Spleen (tissue), 11 donors: ENCODE measurements around the gene APOBEC2. TPM values are rescaled to one million over a fixed set of nuclear protein-coding genes. Genes with fewer than 3 reads are reported as not detected.

Experiments used
- DNase-seq: peaks from one replicate; pipeline ENCODE4 v3.0.0-alpha.2; 2020
- H3K27ac ChIP-seq, 8 donors: fragments of 200-600 bp; sonication (generic) in 7 of 8; 1 replicate in 4 of 8; 2 replicates in 4 of 8; pipeline versions ENCODE4 v1.5.0 to v1.8.0; 2016 to 2021; ENCODE audit warnings: inconsistent platforms in 4 of 8, mild to moderate bottlenecking in 4 of 8, moderate library complexity in 1 of 8
- H3K27me3 ChIP-seq, 7 donors: fragments of 200-600 bp; sonication (generic) in 6 of 7; replicated peaks in 1 of 7; 1 replicate in 4 of 7; 2 replicates in 3 of 7; pipeline versions ENCODE4 v1.5.0 to v1.8.0; 2016 to 2021; ENCODE audit warnings: inconsistent platforms in 3 of 7, mild to moderate bottlenecking in 1 of 7
- H3K36me3 ChIP-seq, 6 donors: fragments of 200-600 bp; sonication (generic) in 5 of 6; 1 replicate in 4 of 6; 2 replicates in 2 of 6; pipeline versions ENCODE4 v1.5.0 to v1.8.0; 2016 to 2021; ENCODE audit warnings: inconsistent platforms in 2 of 6
- H3K4me1 ChIP-seq, 6 donors: fragments of 200-600 bp; sonication (generic) in 5 of 6; 1 replicate in 3 of 6; 2 replicates in 3 of 6; pipeline versions ENCODE4 v1.5.0 to v1.8.0; 2016 to 2021; ENCODE audit warnings: inconsistent platforms in 3 of 6
- H3K4me3 ChIP-seq, 8 donors: fragments of 200-600 bp; sonication (generic) in 7 of 8; 1 replicate in 4 of 8; 2 replicates in 4 of 8; pipeline versions ENCODE4 v1.5.0 to v1.8.0; 2016 to 2021; ENCODE audit warnings: inconsistent platforms in 4 of 8, mild to moderate bottlenecking in 4 of 8, moderate library complexity in 2 of 8
- H3K9me3 ChIP-seq, 8 donors: fragments of 200-600 bp; sonication (generic) in 7 of 8; 1 replicate in 4 of 8; 2 replicates in 4 of 8; pipeline versions ENCODE4 v1.5.0 to v1.8.0; 2016 to 2021; ENCODE audit warnings: inconsistent platforms in 4 of 8
- POLR2A ChIP-seq, 3 donors: fragments of 450-650 bp; IDR thresholded peaks; one replicate each; pipeline ENCODE4 v1.5.1; 2017; ENCODE audit warnings: antibody characterized with exemption in 3 of 3, mild to moderate bottlenecking in 1 of 3
- POLR2AphosphoS5 ChIP-seq, 3 donors: sonication (generic); formaldehyde crosslinking; IDR thresholded peaks; one replicate each; pipeline ENCODE4 v1.5.1; 2017; ENCODE audit warnings: antibody characterized with exemption in 3 of 3
- WGBS, 5 donors: extraction: QIAGEN DNeasy Blood & Tissue Kit in 3 of 5; methylation state at CpG; one replicate each; pipeline versions ENCODE4 v1.1.5 to v1.1.7; 2013 to 2018; 5-methylcytosine and 5-hydroxymethylcytosine counted together
- intact Hi-C: fragments of 100-400 bp; cut with DNase I; formaldehyde crosslinking; loops from one replicate; pipeline ENCODE4 v1.15.0; 2023; ENCODE audit warnings: low total_unique reads
- polyA plus RNA-seq, 3 donors: library from polyadenylated mRNA; stranded (reverse); fragments of 200-250 nt; gene quantifications; one replicate each; pipeline ENCODE4 v1.2.1, GENCODE V29; 2013
- total RNA-seq, 7 donors: library from RNA; depleted of rRNA in 3 of 7; stranded (reverse); fragments of >200 nt in 3 of 7; fragmentation: NEBNext Ultra II Directional in 4 of 7; extraction: Animal tissue kit (Norgen Biotek cat#: 25700) in 4 of 7; gene quantifications; one replicate each; pipeline versions ENCODE4 v1.1.0 to v1.2.1, GENCODE V29; 2016 to 2021
- TF ChIP-seq, protein P1 (sequence below), 11 experiments: fragments of 200-600 bp in 7 of 11; fragments of 450-650 bp in 4 of 11; sonication (generic) in 4 of 11; IDR thresholded peaks in 8 of 11; conservative IDR thresholded peaks in 3 of 11; 1 replicate in 7 of 11; 2 replicates in 4 of 11; pipeline versions ENCODE4 v1.4.0 to v1.8.0; 2016 to 2021; ENCODE audit warnings: antibody characterized with exemption in 11 of 11, inconsistent platforms in 4 of 11, mild to moderate bottlenecking in 1 of 11
- donor health status: healthy with polysubstance abuse.
- donor health status: DM: no; HTN: no; CAD: no; lungs with moderate emphysema.
- donor health status: DM: no; HTN: no; CAD: no.
- donor health status: Bipolar disorder and iron deficiency.
- donor health status: healthy.
- donor health status: DM: no; HTN: no; CAD: no.
- donor health status: DM: yes; HTN: yes; CAD: no.

APOBEC2 gene
- total and polyA plus RNA-seq, 10 donors: 0.23 TPM; not detected in 9

DNA sequence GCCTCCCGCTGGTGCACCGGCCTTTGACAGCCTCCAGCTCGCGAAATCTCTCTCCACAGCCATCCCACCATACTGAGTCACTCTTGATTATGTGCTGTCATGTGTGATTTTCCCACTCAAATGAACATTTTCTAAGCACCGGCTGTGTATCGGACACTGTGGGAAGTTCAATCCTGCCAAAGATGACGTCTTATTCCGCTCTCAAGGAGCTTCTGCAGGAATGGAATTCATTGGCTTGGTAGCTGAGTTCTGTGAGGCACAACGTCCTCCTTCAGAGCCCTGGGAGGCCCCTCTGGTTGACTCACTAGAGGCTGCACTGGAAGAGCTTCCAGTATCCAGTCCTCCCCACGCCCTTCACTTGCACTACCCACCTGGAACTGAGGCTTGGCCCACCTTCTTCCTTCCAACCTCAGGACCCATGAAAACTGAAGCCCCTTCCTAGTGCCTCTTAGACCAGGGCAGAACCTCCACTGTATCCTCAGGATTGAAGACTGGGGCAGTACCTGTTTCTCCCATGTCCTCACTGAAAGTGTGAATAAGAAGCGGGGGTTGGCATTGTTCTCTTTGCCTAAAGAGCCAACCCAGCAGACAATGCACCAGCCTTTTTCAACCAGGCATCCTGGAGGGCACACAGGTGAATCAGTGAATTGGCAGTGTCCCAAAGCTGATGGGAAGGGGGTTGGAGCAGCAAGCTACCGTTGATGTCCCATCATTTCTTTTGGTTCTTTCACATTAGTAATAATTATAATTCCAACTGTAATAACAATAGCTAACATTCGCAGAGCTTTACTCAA is 15.7 kb upstream of the APOBEC2 start:
- peaks cover 0 to 6% (median 0%) of the 10 kb centered on the region in 6 donors for H3K36me3 ChIP-seq

DNA sequence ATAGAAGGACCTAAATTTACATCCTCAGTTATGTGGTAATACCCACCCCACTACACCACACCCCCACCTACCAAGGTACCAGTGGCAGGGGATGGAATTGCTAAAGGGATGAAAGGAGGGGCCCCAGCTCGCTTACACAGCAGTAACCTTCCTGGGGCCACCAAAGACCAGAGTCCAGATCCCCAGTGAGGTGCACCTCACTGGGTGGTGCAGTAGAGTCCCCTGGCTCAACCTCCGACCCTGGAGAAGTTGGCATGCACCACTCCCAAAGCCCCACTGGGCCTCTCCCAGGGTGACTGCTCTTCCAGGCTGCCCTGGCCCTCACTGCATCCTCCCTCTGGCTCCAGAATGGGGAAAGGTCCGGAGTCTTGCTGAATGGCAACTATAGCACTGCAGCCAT is 14.8 kb upstream of the APOBEC2 start:
- Histone ChIP-seq H3K4me1 (no peaks in the 10 kb centered on the region), H3K27ac (no peak overlapping the region), H3K9me3 (no peaks in the 10 kb centered on the region), H3K36me3 (peaks cover 0 to 13% (median 0%) of the 10 kb centered on the region in 6 donors), H3K27me3 (no peaks in the 10 kb centered on the region), H3K4me3 (no peak overlapping the region)
- DNase-seq: no peak
- intact Hi-C loops: no loop called here
- TF ChIP-seq, protein P1, sequence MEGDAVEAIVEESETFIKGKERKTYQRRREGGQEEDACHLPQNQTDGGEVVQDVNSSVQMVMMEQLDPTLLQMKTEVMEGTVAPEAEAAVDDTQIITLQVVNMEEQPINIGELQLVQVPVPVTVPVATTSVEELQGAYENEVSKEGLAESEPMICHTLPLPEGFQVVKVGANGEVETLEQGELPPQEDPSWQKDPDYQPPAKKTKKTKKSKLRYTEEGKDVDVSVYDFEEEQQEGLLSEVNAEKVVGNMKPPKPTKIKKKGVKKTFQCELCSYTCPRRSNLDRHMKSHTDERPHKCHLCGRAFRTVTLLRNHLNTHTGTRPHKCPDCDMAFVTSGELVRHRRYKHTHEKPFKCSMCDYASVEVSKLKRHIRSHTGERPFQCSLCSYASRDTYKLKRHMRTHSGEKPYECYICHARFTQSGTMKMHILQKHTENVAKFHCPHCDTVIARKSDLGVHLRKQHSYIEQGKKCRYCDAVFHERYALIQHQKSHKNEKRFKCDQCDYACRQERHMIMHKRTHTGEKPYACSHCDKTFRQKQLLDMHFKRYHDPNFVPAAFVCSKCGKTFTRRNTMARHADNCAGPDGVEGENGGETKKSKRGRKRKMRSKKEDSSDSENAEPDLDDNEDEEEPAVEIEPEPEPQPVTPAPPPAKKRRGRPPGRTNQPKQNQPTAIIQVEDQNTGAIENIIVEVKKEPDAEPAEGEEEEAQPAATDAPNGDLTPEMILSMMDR (IDR thresholded peaks at IDR 0.05 in 8 of 11, conservative IDR thresholded peaks at IDR 0.05 in 3 of 11): no peak
- TF ChIP-seq POLR2A (IDR thresholded peaks at IDR 0.05) (no peak), POLR2AphosphoS5 (IDR thresholded peaks at IDR 0.05) (no peak)
- 82 to 96% (median 89%) methylated on average over 3 of the region's 3 CpGs for WGBS, 5 donors

More for the DNA sequence above, 15.7 kb upstream of the APOBEC2 start:
- Histone ChIP-seq H3K27ac (no peak overlapping the region), H3K4me1 (no peaks in the 10 kb centered on the region), H3K9me3 (no peaks in the 10 kb centered on the region), H3K27me3 (no peaks in the 10 kb centered on the region), H3K4me3 (no peak overlapping the region)
- TF ChIP-seq POLR2A (IDR thresholded peaks at IDR 0.05) (no peak), POLR2AphosphoS5 (IDR thresholded peaks at IDR 0.05) (no peak)
- TF ChIP-seq, protein P1 (IDR thresholded peaks at IDR 0.05 in 8 of 11, conservative IDR thresholded peaks at IDR 0.05 in 3 of 11): no peak
- DNase-seq: no peak
- intact Hi-C loops: no loop called here
- 83 to 92% (median 87%) methylated on average over 13 of the region's 13 CpGs for WGBS, 5 donors

DNA sequence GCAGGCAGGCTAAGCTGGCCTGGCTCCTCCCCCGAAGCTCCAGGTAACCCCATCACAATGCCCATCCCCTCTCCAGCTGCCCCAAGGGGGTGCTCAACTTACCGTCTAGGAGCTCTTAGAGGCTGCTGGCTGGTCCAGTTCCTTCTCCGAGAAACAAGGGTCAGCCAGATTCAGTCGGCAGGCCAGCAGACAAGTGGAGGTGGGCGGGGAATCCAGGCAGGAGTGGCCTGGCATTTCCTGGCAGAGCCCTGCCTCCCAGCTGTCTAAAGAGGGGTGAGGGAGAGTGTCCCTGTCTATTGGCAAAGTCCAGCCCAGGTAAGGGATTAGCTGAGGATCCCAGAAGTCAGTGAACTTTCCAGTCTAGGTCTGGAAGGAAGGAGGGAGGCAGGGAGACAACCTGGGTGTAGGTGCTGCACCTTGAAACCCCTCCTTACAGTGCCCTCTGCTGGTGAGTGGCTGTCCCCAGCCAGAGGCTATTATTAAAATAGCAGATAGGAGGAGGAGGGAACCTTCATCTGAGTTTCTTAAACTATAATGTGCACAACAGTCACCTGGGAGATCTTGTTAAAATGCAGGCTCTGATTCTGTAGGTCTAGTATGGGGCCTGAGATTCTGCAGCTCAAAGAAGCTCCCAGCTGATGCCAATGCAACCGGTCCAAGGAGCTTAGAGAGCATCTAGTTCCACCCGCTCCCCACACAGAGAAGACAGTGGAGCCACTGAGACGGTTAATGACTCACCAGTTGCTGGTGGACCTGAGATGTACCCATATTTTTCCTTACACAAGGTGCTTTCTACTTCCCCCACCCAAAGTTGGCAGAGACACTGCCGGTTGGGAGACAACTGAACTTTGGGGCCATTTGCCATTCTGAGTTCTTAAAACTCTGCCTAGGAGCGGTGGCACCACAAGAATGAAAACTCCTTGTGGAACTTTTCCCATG is 13.7 kb upstream of the APOBEC2 start, which contains the start of gene UNC5CL:
TSS of gene UNC5CL (minus strand) at position 162 of the 939 bp plus-strand sequence. CDS start 4,147 bp downstream, outside the sequence.
- H3K36me3 ChIP-seq: peaks cover 0 to 12% (median 0%) of the 10 kb centered on the region in 6 donors
- no peaks in the 10 kb centered on the region for H3K27me3 ChIP-seq
- no peak within 1 kb of the TSS for H3K4me3 ChIP-seq
- 69 to 73% (median 71%) methylated on average over 10 of the region's 10 CpGs for WGBS, 5 donors
- TF ChIP-seq POLR2AphosphoS5 (IDR thresholded peaks at IDR 0.05): no peak
- TF ChIP-seq, protein P1 (IDR thresholded peaks at IDR 0.05 in 8 of 11, conservative IDR thresholded peaks at IDR 0.05 in 3 of 11): peak in 10 of 11 experiments; percentile 38 to 80 (median 62)
- no peaks in the 10 kb centered on the region for H3K4me1 ChIP-seq
- no peak for DNase-seq
- intact Hi-C loops: no loop called here
- H3K27ac ChIP-seq: no peak within 1 kb of the TSS
- no peaks in the 10 kb centered on the region for H3K9me3 ChIP-seq
